ENCODE measurements around the gene UFD1. TPM values are rescaled to one million over a fixed set of nuclear protein-coding genes. Genes with fewer than 3 reads are reported as not detected.
A peak's percentile ranks its signal among the peaks of the same experiment; 100 is the strongest.

Gene UFD1
- total RNA-seq, 1 donor from 2014 or later = 55.4 TPM

DNA sequence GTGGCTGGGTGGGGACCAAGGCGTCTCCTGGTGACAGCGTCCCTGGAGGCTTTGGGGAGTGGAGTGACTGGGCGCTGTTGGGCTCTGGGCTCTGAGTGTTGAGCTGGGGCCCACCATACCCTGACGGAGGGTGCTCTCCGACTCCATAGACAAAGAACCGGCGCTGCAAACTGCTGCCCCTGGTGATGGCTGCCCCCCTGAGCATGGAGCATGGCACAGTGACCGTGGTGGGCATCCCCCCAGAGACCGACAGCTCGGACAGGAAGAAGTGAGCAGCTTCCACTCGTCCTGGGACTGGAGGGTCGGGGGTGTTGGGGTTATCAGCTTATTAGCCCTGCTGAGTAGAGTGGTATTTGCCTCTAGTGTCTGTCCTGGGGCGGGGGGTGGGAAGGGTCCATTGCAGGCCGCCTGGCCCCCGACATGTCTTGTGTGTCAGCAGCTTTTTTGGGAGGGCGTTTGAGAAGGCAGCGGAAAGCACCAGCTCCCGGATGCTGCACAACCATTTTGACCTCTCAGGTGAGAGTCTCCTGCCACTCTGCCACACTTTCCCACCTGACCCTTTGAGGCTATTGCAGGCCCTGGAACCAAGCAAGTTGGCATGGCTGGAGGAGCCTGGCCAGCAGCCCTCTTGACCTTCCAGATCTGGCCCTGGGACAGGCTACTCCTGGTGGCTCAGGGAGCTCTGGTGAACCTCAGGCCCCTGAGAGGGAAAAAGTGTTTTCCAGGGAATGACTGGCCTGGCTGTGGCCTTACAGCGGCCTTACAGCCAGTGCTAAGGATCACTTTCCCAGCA, 37.6 kb upstream of the UFD1 start:
- peak; percentile 82 for DNase-seq (ENCODE audit: low spot score)

DNA sequence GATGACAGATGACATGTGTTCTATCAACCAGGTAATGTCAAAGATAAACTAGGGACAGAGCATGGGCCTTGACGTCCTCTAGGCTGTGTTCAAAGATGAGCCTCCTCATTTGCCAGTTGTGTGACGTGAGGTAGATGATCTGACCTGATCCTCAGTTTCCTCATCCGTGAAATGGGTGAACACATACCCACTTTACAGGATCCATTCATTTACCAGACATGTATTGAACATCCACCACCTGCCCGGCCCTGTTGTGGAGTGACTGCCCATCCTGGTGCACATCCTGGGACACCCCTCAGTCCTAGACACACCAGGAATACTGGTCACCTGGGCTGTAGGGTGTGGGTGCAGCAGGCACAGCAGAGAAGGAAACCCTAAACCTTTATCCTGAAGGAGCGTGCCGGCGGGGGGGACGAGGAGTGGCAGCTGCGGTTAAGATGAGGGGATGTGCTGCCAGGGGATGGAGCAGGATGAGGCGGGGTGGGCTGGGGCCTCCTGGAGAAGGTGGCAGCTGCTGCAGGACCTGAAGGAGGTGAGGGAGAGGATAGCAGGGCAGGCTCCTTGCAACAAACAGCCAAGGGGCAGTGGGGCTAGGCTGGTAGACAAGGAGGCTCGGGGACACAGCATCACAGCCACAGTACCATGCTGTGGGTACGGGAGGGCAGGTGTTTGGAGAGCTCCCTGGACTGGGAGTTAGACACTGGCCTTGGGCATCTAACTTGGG, 36.8 kb upstream of the UFD1 start:
- DNase-seq (ENCODE audit: low spot score) = peak; percentile 71

DNA sequence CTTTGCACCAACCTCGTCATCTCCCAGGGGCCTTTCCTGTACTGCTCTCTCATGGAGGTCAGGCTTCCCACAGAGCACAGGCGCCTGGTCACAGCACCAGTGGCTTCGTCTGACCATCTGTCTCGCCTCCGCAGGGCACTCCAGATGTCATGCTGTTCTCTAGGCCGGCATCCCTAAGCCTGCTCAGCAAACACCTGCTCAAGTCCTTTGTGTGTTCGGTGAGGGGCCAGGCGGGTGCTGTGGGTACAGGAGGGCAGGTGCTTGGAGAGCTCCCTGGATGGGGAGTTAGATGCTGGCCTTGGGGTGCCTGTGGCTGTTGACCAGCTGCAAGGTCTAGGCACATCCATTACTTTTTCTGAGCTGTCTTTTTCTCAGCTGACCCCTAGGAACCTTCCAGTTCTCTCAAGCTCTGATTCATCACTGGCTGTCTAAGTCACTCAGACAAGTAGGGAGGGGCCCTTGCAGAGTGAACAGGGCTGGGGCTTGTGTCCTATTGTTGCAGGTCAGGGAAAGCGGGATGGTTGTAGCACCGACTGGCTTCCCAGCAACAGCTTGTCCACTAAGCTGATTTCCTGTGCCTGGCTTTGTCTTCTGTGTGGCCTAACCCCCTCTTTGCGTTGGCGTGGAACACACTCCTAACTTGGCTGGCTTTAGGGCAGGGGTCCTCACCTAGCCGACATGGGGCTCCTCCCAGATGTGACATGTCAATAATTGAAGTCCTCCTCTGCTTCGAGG, 36.0 kb upstream of the UFD1 start:
- DNase-seq (ENCODE audit: low spot score) = peak; percentile 84

DNA sequence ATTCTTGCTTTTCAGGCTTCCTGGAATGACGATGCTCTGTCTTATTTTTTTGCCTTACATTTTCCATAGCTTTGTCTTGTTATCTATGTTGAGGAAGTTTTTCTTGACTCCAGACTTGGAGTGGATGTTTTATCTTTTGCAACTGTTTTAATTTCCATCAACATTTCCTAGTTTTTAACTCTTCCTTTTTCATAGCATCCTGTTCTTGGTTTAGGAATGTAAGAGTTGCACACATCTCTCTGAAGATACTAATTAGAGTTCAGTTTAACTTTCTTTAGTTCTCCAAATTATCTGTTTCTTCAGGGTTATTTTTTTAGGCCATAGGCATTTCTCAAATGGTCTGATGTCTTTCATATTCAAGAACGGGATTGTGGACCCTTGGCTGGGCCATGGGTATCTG, 34.8 kb upstream of the UFD1 start:
- DNase-seq (ENCODE audit: low spot score) = no peak

DNA sequence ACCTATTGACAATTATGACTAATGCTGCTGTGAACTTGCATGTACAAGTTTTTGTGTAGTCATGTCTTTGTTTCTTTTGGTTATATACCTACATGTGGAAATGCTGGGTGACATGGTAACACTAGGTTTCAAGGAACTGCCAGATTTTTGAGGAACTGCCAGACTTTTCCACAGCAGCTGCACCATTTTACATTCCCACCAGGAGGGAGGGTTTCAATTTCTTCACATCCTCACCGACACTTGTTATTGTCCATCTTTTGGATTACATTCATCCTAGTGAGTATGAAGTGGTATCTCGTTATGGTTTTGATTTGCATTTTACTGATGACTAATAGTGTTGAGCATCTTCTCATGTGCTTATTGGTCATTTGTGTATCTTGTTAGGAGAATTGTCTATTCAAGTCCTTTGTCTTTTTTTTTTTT, 31.9 kb upstream of the UFD1 start:
- DNase-seq (ENCODE audit: low spot score) = no peak

DNA sequence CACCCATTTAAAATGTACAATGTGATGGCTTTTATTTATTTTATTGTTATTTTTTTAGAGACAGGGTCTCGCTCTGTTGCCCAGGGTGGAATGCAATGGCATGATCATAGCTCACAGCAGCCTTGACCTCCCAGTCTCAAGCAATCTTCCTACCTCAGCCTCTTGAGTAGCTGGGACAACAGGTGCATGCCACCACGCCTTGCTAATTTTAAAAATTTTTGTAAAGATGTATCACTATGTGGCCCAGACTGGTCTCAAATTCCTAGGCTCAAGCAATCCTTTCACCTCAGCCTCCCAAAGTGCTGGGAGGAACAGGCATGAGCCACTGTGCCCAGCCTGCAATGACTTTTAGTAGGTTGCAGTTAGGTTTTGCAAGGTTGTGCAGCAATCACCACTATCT, 30.9 kb upstream of the UFD1 start:
- DNase-seq (ENCODE audit: low spot score) = no peak

DNA sequence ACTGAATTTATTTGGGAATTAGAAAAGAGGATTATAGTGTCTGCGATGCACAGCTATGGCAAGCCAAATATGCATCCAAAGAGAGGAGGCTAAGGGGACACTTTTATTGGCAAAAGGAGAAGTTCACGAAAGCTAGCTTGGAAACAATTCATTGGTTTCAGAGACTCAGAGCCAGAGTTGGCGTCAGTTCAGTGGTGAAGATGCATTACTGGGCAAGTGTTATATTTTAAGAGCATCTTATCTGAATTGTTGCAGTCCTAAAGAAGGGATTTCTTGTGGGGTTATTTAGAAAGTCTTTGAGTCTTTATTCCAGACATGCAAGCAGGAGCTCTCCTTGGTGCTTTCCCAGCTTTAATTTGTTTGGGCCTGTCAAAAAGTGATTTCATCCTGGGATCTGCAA, 30.2 kb upstream of the UFD1 start:
- DNase-seq (ENCODE audit: low spot score) = no peak

DNA sequence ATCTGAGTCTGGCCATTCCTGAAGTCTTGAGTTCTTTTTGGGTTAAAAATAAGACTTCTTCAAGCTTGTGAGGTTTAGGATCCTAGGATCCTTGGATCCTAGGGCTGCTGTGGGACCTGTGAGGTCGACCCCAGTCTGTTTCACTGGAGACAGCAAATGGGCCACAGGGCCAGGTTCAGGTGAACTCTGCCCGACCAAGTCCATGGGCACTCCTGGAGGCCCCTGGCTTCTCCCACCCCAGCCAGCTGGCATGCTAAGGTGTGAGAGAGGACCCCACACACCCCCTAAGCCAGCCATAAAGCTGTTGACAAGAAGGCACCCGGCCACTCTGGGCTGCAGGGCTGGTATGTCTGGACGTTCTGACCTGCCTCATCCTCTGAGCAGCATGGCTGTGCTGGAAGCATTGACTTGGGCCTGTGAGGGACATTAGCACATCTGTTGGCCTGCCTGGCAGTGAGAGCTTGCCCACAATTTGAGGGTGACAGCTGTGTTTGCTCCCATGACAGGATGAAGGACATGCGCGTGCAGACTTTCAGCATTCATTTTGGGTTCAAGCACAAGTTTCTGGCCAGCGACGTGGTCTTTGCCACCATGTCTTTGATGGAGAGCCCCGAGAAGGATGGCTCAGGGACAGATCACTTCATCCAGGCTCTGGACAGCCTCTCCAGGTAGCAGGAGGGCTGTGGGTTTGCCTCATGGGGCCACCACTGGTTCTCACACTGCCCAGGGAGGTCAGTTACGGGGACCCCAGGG, 29.2 kb upstream of the UFD1 start:
- DNase-seq (ENCODE audit: low spot score) = peak; percentile 83

DNA sequence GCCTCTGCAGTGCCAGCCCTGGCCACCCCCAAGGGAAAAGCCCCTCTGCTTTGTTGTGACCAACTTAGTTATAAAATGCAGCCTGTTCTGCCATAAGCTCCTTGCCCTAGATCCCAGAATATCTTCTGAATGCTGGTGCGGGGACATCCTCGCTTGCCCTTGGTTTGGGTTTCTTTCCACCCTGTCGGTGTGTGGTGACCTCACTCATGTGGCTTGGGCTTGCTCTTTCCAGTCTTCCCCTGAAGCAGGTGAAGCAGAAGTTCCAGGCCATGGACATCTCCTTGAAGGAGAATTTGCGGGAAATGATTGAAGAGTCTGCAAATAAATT, 28.5 kb upstream of the UFD1 start:
- peak; percentile 64 for DNase-seq (ENCODE audit: low spot score)

DNA sequence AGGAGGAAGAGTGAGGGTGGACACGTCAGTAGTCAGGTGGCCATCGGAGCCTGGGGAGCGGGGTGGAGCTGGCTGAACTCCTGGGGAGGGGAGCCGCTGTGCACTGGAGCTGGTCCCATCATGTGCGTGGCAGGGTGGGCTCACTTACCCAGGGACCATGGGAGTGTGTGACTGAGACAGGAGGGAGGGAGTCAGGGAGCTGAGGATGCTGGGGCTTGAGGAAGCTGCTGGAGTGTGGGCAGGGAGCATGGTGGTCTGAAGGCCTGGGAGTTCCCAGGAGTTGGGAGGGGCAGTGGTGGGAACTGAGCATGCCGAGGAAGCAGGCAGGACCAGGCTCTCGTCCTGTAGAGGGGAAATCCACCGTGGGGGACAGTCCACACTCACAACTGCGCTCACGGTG, 27.2 kb upstream of the UFD1 start:
- DNase-seq (ENCODE audit: low spot score) = no peak

DNA sequence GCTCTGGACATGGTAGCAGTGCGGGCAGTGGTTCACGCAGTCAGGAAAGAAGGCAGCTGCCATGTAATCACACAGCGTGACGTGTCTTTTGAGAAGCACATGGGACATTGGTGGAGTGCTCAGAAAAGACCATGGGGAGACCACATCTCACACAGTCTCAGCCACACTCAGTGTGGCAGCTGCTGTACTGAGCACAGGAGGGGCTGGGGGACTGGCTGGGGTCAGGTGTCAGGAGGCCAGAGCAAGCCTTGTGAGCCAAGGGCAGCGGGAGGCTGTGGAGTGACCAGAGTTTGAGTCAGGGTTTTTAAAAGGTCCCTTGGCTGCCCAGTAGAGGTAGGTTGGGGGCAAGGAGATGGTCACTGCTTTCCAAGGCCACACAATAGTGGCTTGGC, 26.7 kb upstream of the UFD1 start:
- no peak for DNase-seq (ENCODE audit: low spot score)

DNA sequence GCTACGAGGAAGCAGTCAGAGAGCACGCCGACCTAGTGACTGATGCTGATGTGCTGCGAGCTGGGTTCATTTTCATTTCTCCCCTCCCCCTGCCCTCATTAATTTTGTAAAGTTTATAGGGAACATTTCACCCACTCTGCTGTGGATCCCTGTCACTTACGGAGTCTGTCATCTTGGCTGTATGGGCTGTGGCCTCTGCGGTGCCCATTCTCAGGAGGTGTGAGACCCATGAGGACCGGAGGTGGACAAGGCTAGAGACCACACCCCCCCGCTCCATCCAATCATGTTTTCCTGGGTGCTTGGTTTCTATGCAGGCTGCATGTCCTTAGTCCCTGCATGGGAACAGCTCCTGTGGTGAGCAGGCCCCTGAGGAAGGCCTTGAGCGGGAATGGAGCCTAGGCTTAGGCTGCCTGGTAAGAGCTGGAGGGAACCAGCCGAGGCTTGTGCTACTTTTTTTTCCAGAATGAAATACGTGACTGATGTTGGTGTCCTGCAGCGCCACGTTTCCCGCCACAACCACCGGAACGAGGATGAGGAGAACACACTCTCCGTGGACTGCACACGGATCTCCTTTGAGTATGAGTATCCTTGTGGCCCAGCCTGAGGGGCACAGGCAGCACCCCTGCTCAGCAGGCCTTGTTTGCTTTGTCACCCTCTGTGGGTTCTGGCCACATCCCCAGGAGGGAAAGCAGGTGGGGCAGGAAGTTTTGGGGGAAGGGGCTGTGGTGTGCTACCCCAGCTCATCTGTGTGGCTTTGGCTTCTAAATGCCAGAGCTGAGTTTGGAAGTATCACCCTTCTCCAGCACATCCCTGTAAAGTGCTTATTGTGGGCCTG, 26.1 kb upstream of the UFD1 start:
- DNase-seq (ENCODE audit: low spot score) = peak; percentile 75

DNA sequence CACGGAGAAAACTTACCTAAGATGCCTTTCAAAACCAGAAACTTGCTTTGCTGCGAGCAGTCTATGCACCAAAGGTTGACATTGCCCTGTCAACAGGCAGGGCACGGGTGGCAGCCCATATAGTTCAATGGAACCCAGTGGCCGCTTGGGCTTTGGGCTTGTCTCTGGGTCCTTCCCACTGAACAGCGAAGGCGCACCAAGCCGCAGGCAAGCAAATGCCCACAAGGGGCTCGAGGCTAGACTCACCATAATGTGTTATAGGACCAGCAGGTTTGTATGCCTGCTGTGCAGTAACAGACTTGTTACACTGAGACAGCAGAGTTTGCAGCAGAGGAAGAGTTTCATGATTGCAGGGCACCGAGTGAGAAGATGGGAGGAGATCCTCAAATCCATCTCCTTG, 24.9 kb upstream of the UFD1 start:
- peak; percentile 76 for DNase-seq (ENCODE audit: low spot score)

DNA sequence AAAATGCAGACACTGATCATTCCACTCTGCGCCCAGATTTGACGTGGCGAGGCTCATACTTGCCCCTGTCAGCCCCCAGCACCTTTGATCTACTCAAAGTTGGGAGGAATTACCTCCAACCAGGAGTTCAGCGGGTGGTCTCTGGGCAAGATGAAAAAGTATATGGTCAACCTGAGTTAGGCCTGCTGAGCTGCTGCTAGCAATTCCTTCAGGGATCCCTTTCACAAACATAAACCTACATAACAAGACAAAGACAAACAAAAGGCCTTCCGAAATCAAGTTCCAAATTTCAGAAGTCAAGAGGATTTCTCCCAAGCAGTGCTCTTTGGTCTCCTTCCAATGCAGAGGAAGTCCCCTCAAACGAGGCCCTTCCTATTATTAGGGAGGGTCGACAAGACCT, 24.4 kb upstream of the UFD1 start:
- no peak for DNase-seq (ENCODE audit: low spot score)

DNA sequence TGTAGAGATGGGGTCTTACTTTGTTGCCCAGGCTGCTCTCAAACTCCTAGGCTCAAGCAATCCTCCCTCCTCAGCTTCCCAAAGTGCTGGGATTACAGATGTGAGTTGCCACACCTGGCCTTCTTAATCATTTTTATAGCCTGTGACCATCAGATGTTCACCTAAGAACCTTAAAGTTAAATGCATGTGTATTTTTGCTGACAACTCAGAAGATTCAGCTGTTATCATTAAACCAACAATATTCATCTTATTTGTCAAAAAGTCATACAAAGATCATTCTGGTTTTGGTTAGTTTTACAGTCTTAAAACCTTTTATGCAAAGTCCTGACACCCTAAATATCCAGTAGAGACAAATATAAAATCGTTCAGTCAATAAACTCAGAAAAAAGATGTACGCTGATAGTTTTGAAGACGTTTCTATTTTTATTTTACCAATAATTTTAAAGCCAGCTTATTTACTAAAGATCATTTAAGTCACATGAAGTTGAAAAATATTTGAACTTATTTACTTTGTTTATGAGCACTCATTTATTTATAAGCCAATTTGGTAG, 23.0 kb upstream of the UFD1 start:
- DNase-seq (ENCODE audit: low spot score) = no peak

DNA sequence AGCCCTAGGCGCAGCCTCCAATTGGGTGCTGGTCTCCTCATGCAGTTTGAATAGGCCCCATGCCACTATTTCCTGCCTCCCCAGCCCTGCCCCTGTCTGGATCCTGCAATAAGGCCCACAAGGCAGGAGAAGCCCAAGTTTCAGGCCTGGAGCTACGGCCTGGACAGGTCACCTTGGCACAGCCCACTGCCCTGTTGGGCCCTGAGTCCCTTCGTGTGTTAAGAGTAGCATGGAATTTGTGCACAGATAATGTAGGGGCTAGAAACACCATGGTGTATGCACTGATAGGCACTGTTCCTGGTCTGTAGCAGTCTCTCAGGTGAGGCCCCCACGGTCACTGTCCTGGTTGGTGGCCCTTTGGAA, 20.9 kb upstream of the UFD1 start:
- DNase-seq (ENCODE audit: low spot score) = no peak

DNA sequence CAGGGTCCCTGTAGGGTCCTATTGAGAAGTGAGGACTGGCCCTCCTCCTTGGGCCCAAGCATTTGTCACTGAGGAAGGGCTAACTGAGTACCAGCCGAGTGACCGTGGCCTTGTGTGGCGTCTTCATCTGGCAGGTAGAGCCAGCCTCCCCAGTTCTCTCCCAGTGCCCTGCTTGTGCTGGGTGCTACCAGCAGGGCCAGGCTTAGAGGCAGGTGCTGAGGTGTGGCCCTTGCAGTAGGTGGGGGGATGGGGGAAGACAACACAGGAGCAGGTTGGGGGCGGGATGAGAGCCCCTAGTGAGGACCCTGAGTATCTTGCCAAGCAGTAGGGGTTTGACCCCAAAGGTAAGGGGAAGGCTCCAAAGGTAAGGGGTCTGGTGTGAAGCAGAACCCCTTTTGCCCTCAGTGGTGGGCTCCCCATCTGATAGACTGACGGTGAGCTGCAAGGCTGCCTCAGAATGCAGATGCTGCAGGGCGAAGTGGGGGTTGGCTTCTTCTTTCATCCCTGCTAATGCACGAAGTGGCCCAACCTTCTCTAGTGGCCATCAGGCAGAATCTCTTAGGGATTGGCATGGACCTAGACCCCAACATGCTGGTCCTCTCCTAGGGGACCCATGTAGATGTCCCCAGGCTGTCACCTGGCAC, 20.4 kb upstream of the UFD1 start:
- peak; percentile 62 for DNase-seq (ENCODE audit: low spot score)

DNA sequence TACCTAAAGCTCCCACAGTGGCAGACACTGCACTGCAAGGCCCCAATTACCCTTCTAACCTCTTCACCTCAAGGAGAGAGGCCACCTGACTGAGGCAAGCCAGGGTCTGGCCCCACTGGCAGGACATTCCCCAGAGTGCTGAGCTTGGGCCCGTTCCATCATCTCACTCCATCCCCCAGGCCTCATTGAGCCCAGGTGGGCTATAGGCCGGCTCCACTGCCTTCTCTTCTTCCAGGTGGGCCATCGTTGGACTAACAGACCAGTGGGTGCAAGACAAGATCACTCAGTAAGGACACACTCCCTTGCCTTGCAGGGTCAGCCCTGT, 19.8 kb upstream of the UFD1 start:
- no peak for DNase-seq (ENCODE audit: low spot score)

DNA sequence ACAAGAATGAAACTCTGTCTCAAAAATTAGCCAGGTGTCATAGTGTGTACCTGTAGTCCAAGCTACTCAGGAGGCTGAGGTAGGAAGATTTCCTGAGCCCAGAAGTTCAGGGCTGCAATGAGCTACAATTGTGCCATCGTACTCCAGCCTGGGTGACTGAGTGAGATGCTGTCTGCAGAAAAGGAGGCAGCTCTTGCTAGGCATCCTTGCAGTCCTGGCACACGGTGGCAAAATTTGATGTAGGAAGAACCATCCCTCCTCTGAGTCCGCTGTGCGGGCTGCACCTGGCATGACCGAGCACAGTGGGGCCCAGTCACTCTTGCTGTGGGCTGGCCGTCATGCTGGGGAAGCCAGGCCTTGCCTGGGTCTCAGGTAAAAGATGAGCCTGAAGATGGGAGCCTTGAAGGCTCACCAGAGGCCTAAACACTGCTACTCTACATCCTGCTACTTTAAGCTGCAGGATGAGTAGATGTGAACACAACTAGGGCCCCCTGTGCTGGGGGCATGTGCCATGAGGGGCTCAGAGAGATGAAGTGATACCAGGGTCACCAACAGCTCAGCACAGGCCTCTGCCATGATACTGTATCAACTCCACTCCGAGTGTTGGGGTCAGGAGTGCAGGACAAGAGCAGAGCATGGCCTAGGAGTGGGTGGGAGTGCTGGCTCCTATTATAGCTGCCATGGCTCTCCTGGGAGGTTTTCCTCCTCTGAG, 19.3 kb upstream of the UFD1 start:
- peak; percentile 67 for DNase-seq (ENCODE audit: low spot score)
